GM15510 (cell line): ENCODE results near the gene NPEPPS.
A peak's percentile ranks its signal among the peaks of the same experiment; 100 is the strongest.

ENCODE experiments used
- POLR2A ChIP-seq: IDR thresholded peaks from 3 replicates; pipeline ENCODE4 v1.6.1; 2011; ENCODE audit warnings: borderline replicate concordance; ENCODE audit not compliant: insufficient read length; ENCODE audit errors: extremely low read depth

Gene NPEPPS, protein sequence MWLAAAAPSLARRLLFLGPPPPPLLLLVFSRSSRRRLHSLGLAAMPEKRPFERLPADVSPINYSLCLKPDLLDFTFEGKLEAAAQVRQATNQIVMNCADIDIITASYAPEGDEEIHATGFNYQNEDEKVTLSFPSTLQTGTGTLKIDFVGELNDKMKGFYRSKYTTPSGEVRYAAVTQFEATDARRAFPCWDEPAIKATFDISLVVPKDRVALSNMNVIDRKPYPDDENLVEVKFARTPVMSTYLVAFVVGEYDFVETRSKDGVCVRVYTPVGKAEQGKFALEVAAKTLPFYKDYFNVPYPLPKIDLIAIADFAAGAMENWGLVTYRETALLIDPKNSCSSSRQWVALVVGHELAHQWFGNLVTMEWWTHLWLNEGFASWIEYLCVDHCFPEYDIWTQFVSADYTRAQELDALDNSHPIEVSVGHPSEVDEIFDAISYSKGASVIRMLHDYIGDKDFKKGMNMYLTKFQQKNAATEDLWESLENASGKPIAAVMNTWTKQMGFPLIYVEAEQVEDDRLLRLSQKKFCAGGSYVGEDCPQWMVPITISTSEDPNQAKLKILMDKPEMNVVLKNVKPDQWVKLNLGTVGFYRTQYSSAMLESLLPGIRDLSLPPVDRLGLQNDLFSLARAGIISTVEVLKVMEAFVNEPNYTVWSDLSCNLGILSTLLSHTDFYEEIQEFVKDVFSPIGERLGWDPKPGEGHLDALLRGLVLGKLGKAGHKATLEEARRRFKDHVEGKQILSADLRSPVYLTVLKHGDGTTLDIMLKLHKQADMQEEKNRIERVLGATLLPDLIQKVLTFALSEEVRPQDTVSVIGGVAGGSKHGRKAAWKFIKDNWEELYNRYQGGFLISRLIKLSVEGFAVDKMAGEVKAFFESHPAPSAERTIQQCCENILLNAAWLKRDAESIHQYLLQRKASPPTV

DNA sequence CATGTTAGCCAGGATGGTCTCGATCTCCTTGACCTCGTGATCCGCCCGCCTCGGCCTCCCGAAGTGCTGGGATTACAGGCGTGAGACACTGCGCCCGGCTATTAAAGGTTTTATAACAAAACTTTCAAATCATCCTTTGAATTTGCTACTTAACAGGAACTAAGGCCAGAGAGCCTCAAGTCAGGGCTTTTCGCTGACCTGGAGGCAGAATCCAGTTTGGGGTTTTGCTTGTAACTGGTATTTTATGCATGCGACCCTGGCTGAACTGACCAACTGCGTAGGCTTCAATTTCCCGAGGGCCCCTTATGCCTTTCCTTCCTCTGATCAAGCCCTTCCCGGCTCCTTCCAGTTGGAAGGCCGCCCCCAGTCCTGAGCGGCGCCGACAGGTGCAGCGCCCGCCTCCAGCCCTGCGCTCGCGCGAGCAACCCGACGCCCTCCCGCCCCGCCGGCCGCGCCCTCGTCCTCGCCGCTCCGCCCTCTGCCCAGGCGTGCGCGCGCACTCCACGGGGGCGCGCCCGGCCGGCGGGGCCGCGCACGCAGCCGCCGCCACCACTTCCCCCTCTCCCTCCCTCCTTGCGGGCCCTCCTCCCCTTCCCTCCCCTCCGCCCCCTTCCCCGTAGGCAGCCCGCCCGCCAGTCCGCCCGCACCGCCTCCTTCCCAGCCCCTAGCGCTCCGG lies at the start of gene NPEPPS:
TSS of gene NPEPPS (plus strand) at position 552 of the 676 bp plus-strand sequence. CDS start 193 bp downstream, outside the sequence.
- peak; percentile 12 for TF ChIP-seq POLR2A

DNA sequence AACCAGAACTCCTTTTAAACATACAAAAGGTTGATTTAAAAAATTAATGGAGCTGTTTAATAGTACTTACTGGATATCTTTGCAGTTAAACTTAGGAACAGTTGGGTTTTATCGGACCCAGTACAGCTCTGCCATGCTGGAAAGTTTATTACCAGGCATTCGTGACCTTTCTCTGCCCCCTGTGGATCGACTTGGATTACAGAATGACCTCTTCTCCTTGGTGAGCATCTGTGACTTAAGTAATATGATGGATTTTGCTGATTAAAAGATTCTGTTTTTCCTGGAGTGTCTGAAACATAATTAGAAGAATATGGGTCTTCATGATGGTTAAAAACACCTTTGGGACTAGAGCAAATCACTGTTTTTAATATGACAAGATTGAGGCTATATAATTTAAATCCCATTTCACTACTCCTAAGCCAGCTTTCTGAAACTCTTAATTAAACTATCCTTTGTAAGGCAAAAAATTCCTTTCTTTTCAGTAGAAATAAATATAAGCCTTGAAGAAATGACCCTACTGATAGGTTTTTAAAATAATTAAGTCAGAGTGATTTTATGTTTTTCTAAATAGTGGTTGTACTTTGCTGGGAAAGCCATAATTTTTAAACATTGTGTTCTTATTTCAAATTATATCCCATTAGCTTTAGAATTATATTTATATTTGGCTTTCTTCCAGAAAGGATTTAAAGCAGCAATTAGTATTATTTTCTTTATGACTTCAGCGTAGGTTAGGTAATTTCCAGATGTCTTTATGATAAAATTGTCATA lies 73.1 kb downstream of the NPEPPS start:
- TF ChIP-seq POLR2A, result no peak

DNA sequence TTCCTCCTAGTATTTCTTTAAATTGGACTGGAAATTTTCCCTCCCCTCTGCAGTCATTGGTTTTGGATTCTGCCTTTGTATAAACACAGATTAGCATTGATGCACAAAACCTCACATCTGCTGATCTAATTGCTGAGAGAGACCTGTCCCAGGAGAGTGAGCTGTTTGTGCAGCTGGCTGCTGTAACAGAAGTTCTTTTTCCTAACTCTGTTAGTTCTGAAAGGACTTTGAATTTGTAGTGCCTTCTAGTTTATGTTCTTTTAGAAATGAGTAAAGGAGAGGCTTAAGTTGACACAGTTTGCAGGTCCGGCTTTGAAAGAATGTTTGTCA lies 73.7 kb downstream of the NPEPPS start:
- no peak for TF ChIP-seq POLR2A

DNA sequence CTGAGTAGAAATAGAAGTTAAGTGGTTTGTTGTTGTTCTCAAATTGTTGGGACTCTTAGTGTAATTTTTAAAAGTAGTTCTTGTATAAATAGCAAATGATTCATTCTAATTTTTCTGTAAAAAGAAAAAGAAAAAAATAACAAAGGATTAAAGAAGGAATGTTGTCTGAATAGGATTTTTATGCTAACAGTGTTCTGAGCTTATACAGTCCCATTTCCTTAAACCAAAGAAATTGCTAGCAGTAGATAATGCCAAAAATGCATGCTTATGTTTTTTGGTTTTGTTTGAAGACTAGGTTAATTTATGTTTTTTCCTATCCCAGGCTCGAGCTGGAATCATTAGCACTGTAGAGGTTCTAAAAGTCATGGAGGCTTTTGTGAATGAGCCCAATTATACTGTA lies 74.1 kb downstream of the NPEPPS start:
- TF ChIP-seq POLR2A, result no peak

DNA sequence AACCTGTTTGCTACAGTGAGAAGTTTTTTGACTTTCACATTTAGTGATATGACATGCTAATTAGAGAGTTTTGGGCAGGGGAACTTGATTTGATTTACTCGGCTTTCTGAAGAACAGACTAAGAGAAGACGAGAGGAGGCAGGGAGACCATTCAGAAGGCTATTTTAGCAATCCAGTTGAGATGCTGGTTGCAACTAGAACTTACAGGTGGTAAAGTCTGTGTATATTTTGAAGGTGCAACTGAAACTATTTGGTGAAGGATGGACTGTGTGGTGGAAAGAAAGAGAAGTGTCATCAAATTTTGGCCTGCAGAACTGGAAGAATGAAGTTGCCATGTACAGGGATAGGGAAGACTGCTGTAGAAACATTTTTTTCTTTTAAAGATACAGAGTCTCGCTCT lies 76.6 kb downstream of the NPEPPS start:
- no peak for TF ChIP-seq POLR2A

DNA sequence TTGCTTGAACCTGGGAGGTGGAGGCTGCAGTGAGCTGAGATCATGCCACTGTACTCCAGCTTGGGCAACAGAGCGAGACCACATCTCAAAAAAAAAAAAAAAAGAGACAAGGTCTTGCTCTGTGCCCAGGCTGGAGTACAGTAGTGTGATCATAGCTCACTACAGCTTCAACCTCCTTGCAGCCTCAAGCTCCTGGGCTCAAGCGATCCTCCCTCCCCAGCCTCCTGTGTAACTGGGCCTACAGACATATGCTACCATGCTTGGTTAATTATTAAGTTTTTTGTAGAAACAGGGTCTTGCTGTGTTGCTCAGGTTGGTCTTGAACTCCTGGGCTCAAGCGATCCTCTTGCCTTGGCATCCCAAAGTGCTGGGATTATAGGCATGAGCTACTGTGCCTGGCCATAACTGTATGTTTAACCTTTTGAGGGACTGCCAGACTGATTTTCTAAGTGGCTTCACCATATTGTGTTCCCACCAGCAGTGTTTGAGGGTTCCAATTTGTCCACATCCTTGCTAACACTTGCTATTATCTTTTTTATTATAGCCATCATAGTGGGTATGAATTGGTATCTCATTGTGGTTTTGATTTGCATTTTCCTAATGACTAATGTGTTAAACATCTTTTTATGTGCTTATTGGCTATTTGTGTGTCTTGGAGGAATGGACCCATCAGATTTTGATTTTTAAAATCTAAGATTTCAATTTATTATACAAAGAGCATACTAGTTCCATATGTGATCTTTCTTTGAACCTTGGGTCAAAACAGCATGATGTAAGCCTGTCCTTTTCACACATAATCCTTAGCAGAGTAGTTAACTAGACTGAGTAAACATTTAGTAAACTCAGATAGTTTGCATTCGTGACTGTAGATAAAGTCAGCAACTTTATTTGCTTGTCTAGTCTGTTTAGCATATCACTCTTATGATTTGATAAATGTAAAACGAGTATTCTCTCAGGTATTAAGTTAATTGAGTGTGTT lies 80.8 kb downstream of the NPEPPS start:
- no peak for TF ChIP-seq POLR2A

DNA sequence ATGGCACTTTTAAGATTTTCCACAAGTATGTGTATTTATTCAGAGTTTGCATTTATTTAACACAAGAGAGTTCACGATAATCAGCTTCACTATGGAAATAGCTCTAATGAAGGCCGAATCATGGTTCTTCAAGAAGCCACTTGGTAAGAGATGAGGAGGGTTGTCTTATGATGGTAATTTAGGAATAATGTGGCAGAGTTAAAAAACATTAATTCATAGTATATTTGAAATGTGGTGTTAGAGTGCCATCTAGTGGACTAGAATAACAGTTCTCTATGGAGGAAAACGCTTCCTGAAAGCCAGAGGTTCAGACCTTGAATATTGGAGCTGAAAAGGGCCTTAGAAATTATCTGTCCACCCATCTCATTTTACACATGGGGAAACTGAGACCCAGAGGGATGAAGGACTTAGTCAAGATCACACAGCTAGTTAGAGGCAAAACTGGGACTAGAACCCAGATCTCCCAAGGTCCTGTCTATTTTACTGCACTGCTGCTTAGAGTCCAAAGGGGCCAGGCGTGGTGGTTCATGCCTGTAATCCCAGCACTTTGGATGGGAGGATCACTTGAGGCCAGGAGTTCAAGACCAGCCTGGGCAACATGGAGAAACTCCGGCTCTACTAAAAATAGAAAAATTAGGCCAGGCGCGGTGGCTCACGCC lies 85.0 kb downstream of the NPEPPS start:
- TF ChIP-seq POLR2A, result no peak

DNA sequence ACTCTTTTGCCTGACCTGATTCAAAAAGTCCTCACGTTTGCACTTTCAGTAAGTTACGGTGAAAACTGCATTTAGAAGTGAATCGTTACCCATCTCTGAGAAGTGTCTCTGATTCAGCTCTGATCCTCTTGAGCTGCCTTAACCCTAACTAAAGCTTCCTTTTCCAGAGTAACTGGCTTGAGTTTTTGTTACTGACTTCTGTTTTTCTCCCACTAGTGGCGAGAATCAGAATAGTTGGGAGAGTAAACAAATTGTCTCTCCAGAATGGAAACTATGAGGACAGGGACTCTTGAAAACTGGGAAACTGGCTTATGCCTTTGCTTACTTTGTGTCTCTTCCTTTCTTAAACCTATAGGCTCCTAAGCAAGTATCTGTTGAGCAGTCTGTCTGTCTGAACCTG lies 87.5 kb downstream of the NPEPPS start:
- TF ChIP-seq POLR2A, result no peak

DNA sequence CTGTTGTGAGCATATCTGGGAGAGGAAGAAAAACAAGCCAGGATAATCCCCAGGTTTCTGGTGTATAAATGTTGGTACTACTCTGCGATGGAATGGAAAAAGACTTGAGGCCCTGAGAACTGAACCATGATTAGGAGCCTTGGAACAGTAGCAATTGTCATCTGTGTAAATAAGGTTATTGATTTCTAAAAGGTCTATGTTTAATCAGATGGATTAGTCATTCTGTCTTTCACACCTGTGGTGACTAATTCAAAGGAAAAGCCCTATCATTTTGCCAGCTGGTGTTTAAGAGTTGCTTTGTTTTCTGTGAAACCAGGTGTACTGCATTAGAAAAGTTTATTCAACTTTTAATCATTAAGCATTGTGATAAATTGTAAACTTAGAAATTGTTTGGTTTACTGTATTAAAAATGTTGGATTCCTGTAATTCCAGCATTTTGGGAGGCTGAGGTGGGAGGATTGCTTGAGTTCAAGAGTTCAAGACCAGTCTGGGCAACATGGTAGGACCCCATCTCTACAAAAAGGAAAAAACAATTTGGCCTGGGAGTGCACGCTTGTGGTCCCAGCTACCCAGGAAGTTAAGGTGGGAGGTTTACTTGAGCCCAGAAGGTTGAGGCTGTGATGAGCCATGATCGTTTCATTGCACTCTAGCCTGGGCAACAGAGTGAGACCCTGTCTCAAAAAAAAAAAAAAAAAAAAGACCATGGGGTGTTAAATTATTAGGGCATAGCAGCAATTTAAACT lies 89.8 kb downstream of the NPEPPS start:
- no peak for TF ChIP-seq POLR2A

DNA sequence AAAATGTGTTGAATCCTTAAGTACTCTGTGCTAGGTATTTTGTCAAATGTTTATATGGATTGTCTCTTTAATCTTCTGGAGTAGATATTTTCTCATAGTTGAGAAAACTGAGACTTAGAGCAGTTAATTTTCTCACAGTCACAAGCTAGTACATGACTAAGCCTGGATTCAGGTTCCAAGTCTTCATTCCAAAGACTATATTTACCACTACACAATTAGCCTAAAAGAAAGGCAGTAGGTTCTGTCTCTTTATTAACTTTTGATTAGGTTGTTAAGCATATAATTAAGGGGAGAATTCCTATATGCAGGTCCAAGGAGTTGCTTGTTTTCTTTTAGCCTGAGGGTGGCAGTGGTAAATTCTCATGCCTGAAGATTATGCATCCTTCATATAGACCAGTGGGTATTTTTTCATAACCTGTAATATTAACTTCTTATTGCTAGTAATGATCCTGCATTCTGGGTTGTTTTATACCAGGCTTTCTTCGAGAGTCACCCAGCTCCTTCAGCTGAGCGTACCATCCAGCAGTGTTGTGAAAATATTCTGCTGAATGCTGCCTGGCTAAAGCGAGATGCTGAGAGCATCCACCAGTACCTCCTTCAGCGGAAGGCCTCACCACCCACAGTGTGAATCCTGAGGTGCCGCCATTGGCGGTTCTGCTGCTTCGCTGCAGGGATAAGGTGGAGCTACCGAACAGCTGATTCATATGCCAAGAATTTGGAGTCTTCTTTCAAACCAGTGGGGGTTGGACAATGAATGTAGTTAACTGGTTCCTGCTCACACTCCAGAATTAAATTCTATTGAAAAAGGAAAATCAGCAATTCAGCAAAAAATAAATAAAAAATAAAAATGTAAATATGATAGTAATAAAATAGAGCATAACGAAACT lies 90.6 kb downstream of the NPEPPS start:
- no peak for TF ChIP-seq POLR2A

DNA sequence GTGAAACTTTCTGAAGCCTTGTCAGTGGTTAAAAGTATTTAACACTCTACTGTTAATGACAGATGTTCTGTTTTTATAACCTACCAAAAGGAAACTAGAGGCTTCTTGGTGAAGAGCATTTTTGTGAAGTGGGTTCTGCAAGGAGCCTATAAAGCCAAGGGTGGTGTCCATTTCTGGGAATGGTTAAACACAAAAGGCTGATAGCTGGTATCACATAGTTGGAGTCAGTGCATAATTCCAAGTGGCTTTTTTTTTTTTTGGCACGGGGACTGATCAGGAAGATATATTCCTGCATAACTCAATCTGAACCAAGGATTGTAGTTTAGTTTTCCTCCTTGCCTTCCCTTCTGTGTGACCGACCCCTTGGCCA lies 91.3 kb downstream of the NPEPPS start:
- no peak for TF ChIP-seq POLR2A
